Loucy (cell line): ENCODE data around the gene ZNF296.

Experiments used
- EZH2phosphoT487 ChIP-seq: fragments of 200-600 bp; IDR thresholded peaks from 2 replicates; pipeline ENCODE4 v1.6.1; 2018; ENCODE audit warnings: antibody characterized with exemption, mild to moderate bottlenecking, moderate library complexity, borderline replicate concordance
- TF ChIP-seq, protein P1 (sequence below): fragments of 200-600 bp; sonication (generic); conservative IDR thresholded peaks from 2 replicates; pipeline ENCODE4 v1.5.1; 2014; ENCODE audit warnings: mild to moderate bottlenecking, antibody characterized with exemption, low read length

DNA sequence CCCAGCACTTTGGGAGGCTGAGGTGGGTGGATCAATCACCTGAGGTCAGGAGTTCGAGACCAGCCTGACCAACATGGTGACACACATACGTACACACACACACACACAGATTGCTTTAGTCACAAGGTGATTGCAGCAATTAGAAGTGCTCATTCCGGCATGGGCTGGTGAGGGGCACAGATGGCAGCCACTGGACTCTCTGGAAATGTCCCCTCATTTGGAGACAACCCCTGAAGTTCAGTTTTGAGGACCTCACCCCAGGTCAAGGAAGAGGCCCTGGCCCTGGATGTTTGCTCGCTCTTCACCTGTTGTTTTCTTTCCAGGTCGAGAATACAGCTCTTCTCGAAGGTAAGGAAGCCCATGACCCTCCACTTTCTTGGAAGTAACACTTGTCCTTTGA, 6.1 kb downstream of the ZNF296 start:
- TF ChIP-seq EZH2phosphoT487: no peak
- TF ChIP-seq, protein P1, sequence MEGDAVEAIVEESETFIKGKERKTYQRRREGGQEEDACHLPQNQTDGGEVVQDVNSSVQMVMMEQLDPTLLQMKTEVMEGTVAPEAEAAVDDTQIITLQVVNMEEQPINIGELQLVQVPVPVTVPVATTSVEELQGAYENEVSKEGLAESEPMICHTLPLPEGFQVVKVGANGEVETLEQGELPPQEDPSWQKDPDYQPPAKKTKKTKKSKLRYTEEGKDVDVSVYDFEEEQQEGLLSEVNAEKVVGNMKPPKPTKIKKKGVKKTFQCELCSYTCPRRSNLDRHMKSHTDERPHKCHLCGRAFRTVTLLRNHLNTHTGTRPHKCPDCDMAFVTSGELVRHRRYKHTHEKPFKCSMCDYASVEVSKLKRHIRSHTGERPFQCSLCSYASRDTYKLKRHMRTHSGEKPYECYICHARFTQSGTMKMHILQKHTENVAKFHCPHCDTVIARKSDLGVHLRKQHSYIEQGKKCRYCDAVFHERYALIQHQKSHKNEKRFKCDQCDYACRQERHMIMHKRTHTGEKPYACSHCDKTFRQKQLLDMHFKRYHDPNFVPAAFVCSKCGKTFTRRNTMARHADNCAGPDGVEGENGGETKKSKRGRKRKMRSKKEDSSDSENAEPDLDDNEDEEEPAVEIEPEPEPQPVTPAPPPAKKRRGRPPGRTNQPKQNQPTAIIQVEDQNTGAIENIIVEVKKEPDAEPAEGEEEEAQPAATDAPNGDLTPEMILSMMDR: no peak
